HG02642 (cell line): Measurements from ENCODE around the gene LTB4R2.
"Not testable (repeated sequence)": the region's sequence is repeated elsewhere in the genome, so short reads cannot be mapped to it uniquely, and the experiment has no call there.

Experiments
- ATAC-seq: cut with Tn5 transposase; IDR thresholded peaks from one replicate; pipeline ENCODE4 v1.9.1; 2021; ENCODE audit warnings: mild to moderate bottlenecking; ENCODE audit not compliant: unreplicated experiment, poor library complexity

The LTB4R2 gene

DNA sequence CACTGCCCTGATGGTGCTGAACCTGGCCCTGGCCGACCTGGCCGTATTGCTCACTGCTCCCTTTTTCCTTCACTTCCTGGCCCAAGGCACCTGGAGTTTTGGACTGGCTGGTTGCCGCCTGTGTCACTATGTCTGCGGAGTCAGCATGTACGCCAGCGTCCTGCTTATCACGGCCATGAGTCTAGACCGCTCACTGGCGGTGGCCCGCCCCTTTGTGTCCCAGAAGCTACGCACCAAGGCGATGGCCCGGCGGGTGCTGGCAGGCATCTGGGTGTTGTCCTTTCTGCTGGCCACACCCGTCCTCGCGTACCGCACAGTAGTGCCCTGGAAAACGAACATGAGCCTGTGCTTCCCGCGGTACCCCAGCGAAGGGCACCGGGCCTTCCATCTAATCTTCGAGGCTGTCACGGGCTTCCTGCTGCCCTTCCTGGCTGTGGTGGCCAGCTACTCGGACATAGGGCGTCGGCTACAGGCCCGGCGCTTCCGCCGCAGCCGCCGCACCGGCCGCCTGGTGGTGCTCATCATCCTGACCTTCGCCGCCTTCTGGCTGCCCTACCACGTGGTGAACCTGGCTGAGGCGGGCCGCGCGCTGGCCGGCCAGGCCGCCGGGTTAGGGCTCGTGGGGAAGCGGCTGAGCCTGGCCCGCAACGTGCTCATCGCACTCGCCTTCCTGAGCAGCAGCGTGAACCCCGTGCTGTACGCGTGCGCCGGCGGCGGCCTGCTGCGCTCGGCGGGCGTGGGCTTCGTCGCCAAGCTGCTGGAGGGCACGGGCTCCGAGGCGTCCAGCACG, 6.1 kb downstream of the LTB4R2 start:
- no peak for ATAC-seq

DNA sequence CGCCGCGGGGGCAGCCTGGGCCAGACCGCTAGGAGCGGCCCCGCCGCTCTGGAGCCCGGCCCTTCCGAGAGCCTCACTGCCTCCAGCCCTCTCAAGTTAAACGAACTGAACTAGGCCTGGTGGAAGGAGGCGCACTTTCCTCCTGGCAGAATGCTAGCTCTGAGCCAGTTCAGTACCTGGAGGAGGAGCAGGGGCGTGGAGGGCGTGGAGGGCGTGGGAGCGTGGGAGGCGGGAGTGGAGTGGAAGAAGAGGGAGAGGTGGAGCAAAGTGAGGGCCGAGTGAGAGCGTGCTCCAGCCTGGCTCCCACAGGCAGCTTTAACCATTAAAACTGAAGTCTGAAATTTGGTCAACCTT, 6.6 kb downstream of the LTB4R2 start:
- ATAC-seq, result no peak

DNA sequence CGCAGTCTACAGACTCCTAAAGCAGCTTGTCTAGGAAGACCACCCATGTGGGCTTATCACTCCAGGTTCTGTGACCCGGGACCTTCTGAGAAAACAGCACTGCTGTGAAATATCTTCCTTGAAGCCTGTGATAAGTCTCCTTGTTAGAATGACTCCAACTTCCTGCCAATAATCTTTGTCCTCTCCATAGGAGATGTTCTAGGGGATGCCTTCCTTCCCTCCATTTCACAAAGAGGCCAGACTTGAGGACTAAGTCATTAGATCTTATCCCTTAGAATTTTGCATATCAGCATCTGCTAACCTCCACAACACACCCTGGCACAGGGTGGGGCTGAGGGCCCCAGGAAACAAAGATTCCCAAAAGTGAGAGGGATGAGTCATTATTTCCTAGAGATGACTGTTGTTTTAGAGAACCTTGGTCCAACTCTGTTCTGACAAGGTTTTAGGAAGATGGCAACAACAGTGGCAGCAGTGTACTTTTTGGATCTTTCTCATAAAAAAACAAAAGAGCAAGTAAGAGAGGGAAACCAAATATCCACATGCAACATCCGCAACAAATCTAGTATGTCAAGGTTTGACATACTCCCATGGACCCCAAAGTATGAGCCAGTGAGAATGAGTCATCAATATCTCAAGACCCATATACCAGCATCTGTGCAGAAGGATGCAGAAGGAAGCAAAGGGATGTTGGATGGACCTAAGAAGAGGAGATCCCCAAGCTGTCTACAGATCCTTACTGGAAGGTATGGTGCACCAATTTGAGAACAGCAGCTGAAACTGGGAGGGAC, 7.4 kb downstream of the LTB4R2 start:
- no peak for ATAC-seq

DNA sequence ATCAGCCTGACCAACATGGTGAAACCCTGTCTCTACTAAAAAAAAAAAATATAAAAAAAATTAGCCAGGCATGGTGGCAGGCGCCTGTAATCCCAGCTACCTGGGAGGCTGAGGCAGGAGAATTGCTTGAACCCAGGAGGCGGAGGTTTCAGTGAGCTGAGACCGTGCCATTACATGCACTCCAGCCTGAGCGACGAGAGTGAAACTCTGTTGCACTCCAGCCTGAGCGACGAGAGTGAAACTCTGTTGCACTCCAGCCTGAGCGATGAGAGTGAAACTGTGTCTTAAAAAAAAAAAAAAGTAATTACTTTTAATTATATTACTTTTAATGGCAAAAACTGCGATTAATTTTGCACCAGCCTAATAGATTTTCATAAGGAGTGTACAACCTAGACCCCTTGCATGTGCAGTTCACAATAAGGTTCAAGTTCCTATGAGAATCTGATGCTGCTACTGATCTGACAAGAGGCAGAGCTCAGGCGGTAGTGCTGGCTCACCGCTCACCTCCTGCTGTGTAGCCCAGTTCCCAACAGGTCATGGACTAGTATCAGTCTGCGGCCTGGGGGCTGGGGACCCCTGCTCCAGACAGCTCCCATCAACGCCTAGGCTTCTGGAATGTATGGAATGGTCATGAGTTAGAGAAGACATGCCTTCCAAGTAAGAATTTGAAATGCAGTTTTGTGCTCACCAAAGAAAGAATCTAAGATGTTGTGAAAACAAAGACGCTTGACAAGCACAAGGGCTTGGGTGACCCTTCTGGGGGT, 11.5 kb downstream of the LTB4R2 start:
- no peak for ATAC-seq

DNA sequence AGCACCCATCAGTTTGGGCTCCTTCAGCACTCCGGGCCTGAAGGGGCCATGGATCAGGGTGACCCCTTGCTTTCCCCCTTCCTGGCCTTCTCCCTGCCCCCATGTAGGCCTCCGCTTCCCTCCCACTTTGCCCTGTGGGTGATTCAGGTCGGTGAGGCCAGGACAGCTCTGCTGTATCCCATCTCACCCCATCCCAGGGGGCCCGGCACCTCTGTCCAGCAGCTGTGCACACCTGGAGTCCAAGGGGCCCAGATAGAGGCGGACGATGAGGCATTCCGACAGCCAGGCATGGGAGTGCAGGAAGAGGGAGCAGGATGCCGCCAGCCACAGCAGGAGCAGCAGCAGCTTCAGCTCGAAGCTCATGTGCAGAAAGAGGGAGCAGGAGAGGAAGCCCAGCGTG, 12.7 kb downstream of the LTB4R2 start:
- ATAC-seq, result no peak

- ATAC-seq, result no peak
Measured at GRCh38 chr14:24323341-24323740, 13.4 kb downstream of the LTB4R2 start.

DNA sequence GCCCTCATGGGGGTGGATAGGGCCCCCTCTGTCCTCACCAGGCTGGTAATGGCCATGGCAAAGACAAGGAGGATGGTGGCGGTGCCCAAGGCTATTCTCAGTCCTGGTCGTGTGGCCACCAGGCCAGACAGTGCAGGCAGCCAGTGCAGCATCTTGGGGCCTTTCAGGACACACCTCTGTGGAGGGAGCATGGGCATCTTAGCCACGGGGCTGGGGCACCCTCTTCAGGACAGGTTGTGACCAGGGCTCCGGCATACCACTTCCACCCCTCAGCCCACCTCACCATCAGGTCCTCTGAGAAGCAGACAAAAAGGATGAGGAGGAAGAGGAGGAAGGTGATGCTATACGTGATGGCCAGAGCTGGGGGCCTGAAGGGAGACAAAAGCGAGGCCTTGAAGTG, 14.1 kb downstream of the LTB4R2 start:
- no peak for ATAC-seq

DNA sequence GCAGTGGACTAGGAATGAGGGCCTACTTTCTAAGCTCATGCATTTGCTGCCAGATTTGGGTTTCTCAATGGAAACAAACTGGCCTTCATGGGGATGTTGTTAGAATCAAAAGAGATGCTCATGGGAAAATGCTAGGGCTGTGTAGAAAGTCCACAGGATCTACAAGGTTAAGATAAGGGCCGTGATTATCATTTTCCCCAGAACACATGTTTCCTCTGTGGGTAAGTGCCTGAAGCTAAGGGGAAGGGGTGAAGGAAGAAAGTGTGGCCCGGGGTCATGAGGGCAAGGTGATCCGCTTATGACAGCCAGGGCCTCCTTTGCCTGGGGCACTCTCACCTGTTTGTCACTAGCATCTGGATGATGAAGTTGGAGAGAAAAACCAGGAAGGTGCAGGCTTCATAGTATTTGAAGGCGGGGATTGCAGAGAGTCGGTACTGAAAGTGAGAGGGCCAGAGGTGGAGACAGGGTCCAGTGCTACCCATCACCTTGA, 15.1 kb downstream of the LTB4R2 start:
- ATAC-seq, result no peak

- no peak for ATAC-seq
Measured at GRCh38 chr14:24325963-24326362, 16.0 kb downstream of the LTB4R2 start.

- ATAC-seq, result no peak
Measured at GRCh38 chr14:24327303-24327702, 17.4 kb downstream of the LTB4R2 start.

- ATAC-seq, result not testable (repeated sequence)
Measured at GRCh38 chr14:24327914-24328313, 18.0 kb downstream of the LTB4R2 start.

DNA sequence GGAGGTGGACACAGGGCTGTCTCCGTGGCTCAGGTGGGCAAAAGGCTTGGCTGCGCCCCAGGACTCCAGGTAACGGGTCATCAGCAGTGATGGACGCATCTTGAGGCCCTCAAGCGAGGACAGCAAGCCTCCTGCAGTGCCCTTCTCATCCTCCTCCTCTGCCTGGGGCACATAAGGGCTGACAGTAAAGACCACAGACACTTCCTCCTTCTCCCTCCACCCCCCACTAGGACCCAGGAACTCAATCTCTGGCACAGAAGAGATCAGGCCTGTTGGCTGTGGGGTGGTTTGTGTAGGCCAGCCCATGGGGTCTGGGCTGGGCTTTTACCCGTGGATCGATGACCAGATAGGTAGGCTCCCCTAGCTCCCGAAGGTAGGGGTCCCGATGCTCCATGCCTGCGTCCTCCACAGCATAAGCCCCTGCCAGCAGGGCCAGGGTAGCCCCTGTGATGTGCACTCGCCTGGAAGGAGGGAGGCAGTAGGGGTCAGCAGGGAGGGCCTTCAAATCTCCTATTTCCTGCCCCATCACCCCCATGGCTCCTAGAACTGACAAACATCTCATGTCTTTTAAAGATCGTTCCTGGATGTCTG, 19.2 kb downstream of the LTB4R2 start:
- no peak for ATAC-seq

- ATAC-seq, result no peak
Measured at GRCh38 chr14:24329736-24330135, 19.8 kb downstream of the LTB4R2 start.

- ATAC-seq, result no peak
Measured at GRCh38 chr14:24330973-24331674, 21.2 kb downstream of the LTB4R2 start.

- no peak for ATAC-seq
Measured at GRCh38 chr14:24331731-24332267, 21.9 kb downstream of the LTB4R2 start.

DNA sequence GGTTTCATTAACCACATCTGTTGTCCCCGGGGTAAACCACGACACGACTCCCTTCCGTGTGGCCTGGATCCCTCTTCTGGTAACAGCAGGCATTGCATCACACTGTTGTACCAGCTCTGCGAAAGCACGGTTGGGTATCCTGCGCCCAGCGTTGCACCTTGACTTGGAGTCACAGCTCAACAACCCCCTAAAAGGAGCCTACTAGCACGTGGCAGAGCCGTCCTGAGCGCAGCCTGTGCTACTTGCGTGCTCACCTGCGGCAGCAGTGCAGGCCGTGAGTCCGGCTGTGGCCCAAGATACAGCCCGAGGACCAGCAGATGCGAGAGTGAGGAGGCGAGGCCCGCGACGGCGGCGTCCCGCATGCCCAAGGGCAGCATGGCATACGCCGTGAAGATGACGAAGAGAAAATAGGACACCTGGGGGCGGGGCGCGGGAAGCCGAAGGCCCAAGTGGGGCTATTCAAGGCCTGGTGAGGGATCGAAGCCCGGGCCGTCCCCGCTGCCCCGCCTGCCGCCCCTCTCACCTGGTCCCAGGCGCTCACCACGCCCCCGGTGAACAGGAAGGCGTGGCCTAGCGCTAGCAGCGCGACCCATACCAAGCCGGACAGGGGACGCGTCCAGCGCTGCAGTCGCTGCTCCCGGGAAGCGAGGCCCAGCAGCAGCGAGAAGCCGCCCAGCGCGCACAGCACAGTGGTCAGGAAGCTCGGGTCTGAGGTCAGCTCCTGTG, 22.5 kb downstream of the LTB4R2 start:
- ATAC-seq, result peak; percentile 85

GRCh38 chr14:24334431-24335291, 24.7 kb downstream of the LTB4R2 start, which contains the start of gene ADCY4:
Gene ADCY4, minus strand, starts transcription at chr14:24335071. Its CDS starts 419 bp downstream, at chr14:24334652.
- no peak for ATAC-seq
